Lung (tissue), 12 donors: ENCODE results near the gene VSIG2. TPM values are rescaled to one million over a fixed set of nuclear protein-coding genes. Genes with fewer than 3 reads are reported as not detected.

Experiments used
- ATAC-seq: fragments of 200-7000 bp; cut with Tn5 transposase; one replicate; pipeline ENCODE4 v1.9.1; 2020; ENCODE audit warnings: moderate number of reproducible peaks; ENCODE audit not compliant: insufficient read depth, low FRiP score
- DNase-seq, 3 donors: peaks; one replicate each; pipeline ENCODE4 v3.0.0-alpha.2; 2013 to 2017
- H3K27ac ChIP-seq, 2 donors: one replicate each; pipeline ENCODE4 v1.5.1; 2013; ENCODE audit warnings: mild to moderate bottlenecking in 2 of 2, moderate library complexity in 2 of 2, control low read depth in 1 of 2, inconsistent platforms in 1 of 2, low read depth in 1 of 2, low read length in 1 of 2
- H3K27me3 ChIP-seq, 3 donors: one replicate each; pipeline ENCODE4 v1.5.1; 2013; ENCODE audit warnings: low read length in 2 of 3; ENCODE audit not compliant: control insufficient read depth in 3 of 3, insufficient read depth in 3 of 3
- H3K36me3 ChIP-seq, 4 donors: one replicate each; pipeline ENCODE4 v1.5.1; 2013; ENCODE audit warnings: low read length in 4 of 4, mild to moderate bottlenecking in 1 of 4, moderate library complexity in 1 of 4; ENCODE audit not compliant: control insufficient read depth in 4 of 4, insufficient read depth in 4 of 4
- H3K4me1 ChIP-seq, 5 donors: one replicate each; pipeline ENCODE4 v1.5.1; 2013; ENCODE audit warnings: low read length in 5 of 5, mild to moderate bottlenecking in 2 of 5, moderate library complexity in 1 of 5; ENCODE audit not compliant: control insufficient read depth in 5 of 5, insufficient read depth in 5 of 5
- H3K4me3 ChIP-seq: one replicate; pipeline ENCODE4 v1.5.1; 2013; ENCODE audit warnings: mild to moderate bottlenecking, control low read depth, moderate library complexity
- H3K9ac ChIP-seq, 2 donors: one replicate each; pipeline ENCODE4 v1.5.1; 2013; ENCODE audit warnings: low read length in 2 of 2, control low read depth in 1 of 2; ENCODE audit not compliant: insufficient read depth in 1 of 2
- H3K9me3 ChIP-seq, 4 donors: one replicate each; pipeline ENCODE4 v1.5.1; 2013; ENCODE audit warnings: low read length in 3 of 4, mild to moderate bottlenecking in 1 of 4, moderate library complexity in 1 of 4; ENCODE audit not compliant: control insufficient read depth in 4 of 4, insufficient read depth in 3 of 4
- CTCF ChIP-seq: IDR thresholded peaks from 2 replicates; pipeline ENCODE4 v1.5.1; 2012; ENCODE audit warnings: mild to moderate bottlenecking; ENCODE audit errors: control extremely low read depth, extremely low read depth
- WGBS, 2 donors: extraction: QIAGEN DNeasy Blood & Tissue Kit; methylation state at CpG; one replicate each; pipeline ENCODE4 v1.1.7; 2013; 5-methylcytosine and 5-hydroxymethylcytosine counted together
- polyA plus RNA-seq, 2 donors: library from polyadenylated mRNA; stranded (reverse); fragments of 200-250 nt; gene quantifications; one replicate each; pipeline ENCODE4 v1.2.1, GENCODE V29; 2013
- total RNA-seq, 2 donors: library from RNA; depleted of rRNA in 1 of 2; stranded (reverse); fragments of >200 nt in 1 of 2; gene quantifications; one replicate each; pipeline ENCODE4 v1.2.1, GENCODE V29; 2014 to 2021
- donor health status: control.
- donor health status: control.
- donor health status: Bipolar disorder and iron deficiency.
- donor health status: healthy.
- donor health status: DM: yes; HTN: yes; CAD: no.

Gene VSIG2
- total and polyA plus RNA-seq, 4 donors: 20.2 to 39.8 (median 25.6) TPM

- H3K27ac ChIP-seq: no peak overlapping the region
- no peak for DNase-seq
- no peak for ATAC-seq
- no peaks in the 10 kb centered on the region for H3K27me3 ChIP-seq
- H3K4me3 ChIP-seq: no peak overlapping the region
- no peak for TF ChIP-seq CTCF
- WGBS, 2 donors: 97 to 98% methylated on average over 2 of the region's 2 CpGs
- H3K9me3 ChIP-seq: no peaks in the 10 kb centered on the region
- peaks cover 0 to 2% (median 0%) of the 10 kb centered on the region in 4 donors for H3K36me3 ChIP-seq
- no peaks in the 10 kb centered on the region for H3K4me1 ChIP-seq
- H3K9ac ChIP-seq: no peak overlapping the region
Observed at GRCh38 chr11:124784051-124784450, 32.0 kb upstream of the VSIG2 start.

GRCh38 chr11:124783002-124783401 lies 30.9 kb upstream of the VSIG2 start:
- Histone ChIP-seq H3K27ac (no peak overlapping the region), H3K4me1 (no peaks in the 10 kb centered on the region), H3K36me3 (peaks cover 0 to 4% (median 3%) of the 10 kb centered on the region in 4 donors), H3K4me3 (no peak overlapping the region), H3K27me3 (no peaks in the 10 kb centered on the region), H3K9me3 (no peaks in the 10 kb centered on the region), H3K9ac (no peak overlapping the region)
- ATAC-seq: no peak
- WGBS, 2 donors: 91 to 93% methylated on average over 4 of the region's 4 CpGs
- DNase-seq: no peak
- TF ChIP-seq CTCF: no peak

GRCh38 chr11:124779568-124779967 lies 27.5 kb upstream of the VSIG2 start:
- Histone ChIP-seq H3K27me3 (no peaks in the 10 kb centered on the region), H3K27ac (no peak overlapping the region), H3K36me3 (peaks cover 2 to 4% (median 4%) of the 10 kb centered on the region in 4 donors), H3K9ac (no peak overlapping the region), H3K9me3 (no peaks in the 10 kb centered on the region), H3K4me1 (no peaks in the 10 kb centered on the region), H3K4me3 (no peak overlapping the region)
- DNase-seq (no peak), ATAC-seq (no peak)
- 85% methylated on average over 1 of the region's 1 CpG for WGBS, 2 donors
- TF ChIP-seq CTCF: no peak

- H3K27ac ChIP-seq: no peak overlapping the region
- peaks cover 2 to 4% (median 4%) of the 10 kb centered on the region in 4 donors for H3K36me3 ChIP-seq
- ATAC-seq: no peak
- H3K27me3 ChIP-seq: no peaks in the 10 kb centered on the region
- 86 to 88% methylated on average over 2 of the region's 2 CpGs for WGBS, 2 donors
- DNase-seq: no peak
- H3K9ac ChIP-seq: no peak overlapping the region
- H3K9me3 ChIP-seq: no peaks in the 10 kb centered on the region
- no peaks in the 10 kb centered on the region for H3K4me1 ChIP-seq
- TF ChIP-seq CTCF: no peak
- no peak overlapping the region for H3K4me3 ChIP-seq
Observed at GRCh38 chr11:124778281-124778680, 26.2 kb upstream of the VSIG2 start.
